GM12878 (cell line): Measurements from ENCODE around the gene CSRP1. TPM values are rescaled to one million over a fixed set of nuclear protein-coding genes. Genes with fewer than 3 reads are reported as not detected.

ENCODE experiments used
- ATAC-seq: fragments of 200-7000 bp; cut with Tn5 transposase; 3 replicates; pipeline ENCODE4 v1.9.1; 2020; ENCODE audit warnings: mild to moderate bottlenecking, moderate library complexity
- BruUV-seq: library from RNA; stranded (reverse); fragments of 400-500 nt; replicated peaks from 2 replicates; lab custom pipeline; 2021; lab: Mats Ljungman, UMichigan
- CTCF ChIA-PET: fragments of 300-600 bp; sonication (Branson Sonifier 250); formaldehyde crosslinking; extraction: SDS; loops from one replicate; lab custom pipeline; 2021; ENCODE audit warnings: inconsistent platforms; lab: Yijun Ruan, JAX
- POLR2A ChIA-PET: fragments of 350-600 bp; formaldehyde crosslinking; extraction: SDS; loops from one replicate; lab custom pipeline; 2021; ENCODE audit warnings: inconsistent platforms; lab: Charles Lee
- RAD21 ChIA-PET: fragments of 300-600 bp; sonication (Branson Sonifier 250); formaldehyde crosslinking; loops from one replicate; lab custom pipeline; 2023; ENCODE audit warnings: antibody characterized with exemption; ENCODE audit not compliant: unreplicated experiment; lab: Charles Lee
- SMC1A ChIA-PET: fragments of 300-600 bp; sonication (Branson Sonifier 250); formaldehyde crosslinking; loops from one replicate; lab custom pipeline; 2023; ENCODE audit not compliant: unreplicated experiment, uncharacterized antibody; lab: Charles Lee
- DNase-seq: peaks from one replicate; pipeline ENCODE4 v3.0.0-alpha.2; 2011; ENCODE audit warnings: low read depth, low spot score
- FAIRE-seq: peaks from 3 replicates; lab custom pipeline; 2011; peaks lifted over from hg19 to GRCh38; lab: Jason Lieb, UNC
- H2AFZ ChIP-seq: 2 replicates; pipeline ENCODE4 v1.6.0; 2011; ENCODE audit warnings: low read depth, low read length, control low read depth; ENCODE audit not compliant: control insufficient read depth
- H3K27ac ChIP-seq: 2 replicates; pipeline ENCODE4 v1.5.1; 2011; ENCODE audit warnings: control low read depth; ENCODE audit not compliant: control insufficient read depth, insufficient read depth
- H3K27me3 ChIP-seq, 2 experiments: replicated peaks in 1 of 2; 2 replicates each; pipeline versions ENCODE4 v1.6.0 to v1.6.1; 2011; ENCODE audit warnings: low read length in 1 of 2; ENCODE audit not compliant: control insufficient read depth in 2 of 2, insufficient read depth in 2 of 2
- H3K36me3 ChIP-seq, 2 experiments: 2 replicates each; pipeline ENCODE4 v1.5.1; 2011; ENCODE audit warnings: low read length in 1 of 2; ENCODE audit not compliant: control insufficient read depth in 2 of 2, insufficient read depth in 2 of 2
- H3K4me1 ChIP-seq: 2 replicates; pipeline ENCODE4 v1.6.1; 2011; ENCODE audit warnings: mild to moderate bottlenecking, low read length, moderate library complexity, mixed read lengths; ENCODE audit not compliant: control insufficient read depth, insufficient read depth
- H3K4me2 ChIP-seq: 2 replicates; pipeline ENCODE4 v1.6.0; 2011; ENCODE audit warnings: control low read depth; ENCODE audit not compliant: control insufficient read depth, insufficient read depth
- H3K4me3 ChIP-seq: fragments of 200-600 bp; sonication (generic); 2 replicates; pipeline ENCODE4 v1.5.1; 2016
- H3K79me2 ChIP-seq: 2 replicates; pipeline ENCODE4 v1.6.0; 2011; ENCODE audit warnings: low read length; ENCODE audit not compliant: control insufficient read depth, insufficient read depth
- H3K9ac ChIP-seq: 2 replicates; pipeline ENCODE4 v1.8.0; 2011; ENCODE audit warnings: low read length, control low read depth, mixed read lengths; ENCODE audit not compliant: control insufficient read depth, insufficient read depth
- H3K9me3 ChIP-seq: replicated peaks from 3 replicates; pipeline ENCODE4 v1.5.1; 2011; ENCODE audit warnings: mild to moderate bottlenecking, low read length; ENCODE audit not compliant: control insufficient read depth, insufficient read depth
- H4K20me1 ChIP-seq: 2 replicates; pipeline ENCODE4 v1.6.0; 2011; ENCODE audit not compliant: control insufficient read depth, insufficient read depth
- PML ChIP-seq: IDR thresholded peaks from 2 replicates; pipeline ENCODE4 v1.6.1; 2012; ENCODE audit warnings: low read length, inconsistent platforms
- SUPT20H ChIP-seq: IDR thresholded peaks from 2 replicates; pipeline ENCODE4 v1.6.1; 2011; ENCODE audit warnings: low read depth, mild to moderate bottlenecking, low read length, moderate library complexity, borderline replicate concordance; ENCODE audit not compliant: control insufficient read depth
- ZBTB33 ChIP-seq: fragments of 450-650 bp; IDR thresholded peaks from 2 replicates; pipeline ENCODE4 v1.6.1; 2017; ENCODE audit warnings: mild to moderate bottlenecking
- ZNF274 ChIP-seq: IDR thresholded peaks from one replicate; pipeline ENCODE4 v1.8.0; 2011; ENCODE audit not compliant: insufficient read length, insufficient read depth
- ZNF592 ChIP-seq: fragments of 450-650 bp; IDR thresholded peaks from 2 replicates; pipeline ENCODE4 v1.6.1; 2017; ENCODE audit warnings: mild to moderate bottlenecking, moderate library complexity
- ZSCAN29 ChIP-seq: fragments of 450-650 bp; IDR thresholded peaks from 2 replicates; pipeline ENCODE4 v1.6.1; 2017; ENCODE audit warnings: mild to moderate bottlenecking, moderate library complexity
- ZZZ3 ChIP-seq: IDR thresholded peaks from 2 replicates; pipeline ENCODE4 v1.6.1; 2011; ENCODE audit warnings: low read depth; ENCODE audit not compliant: control insufficient read depth, insufficient read length
- WGBS: methylation state at CpG from one replicate; pipeline ENCODE4 v1.1.6; 2016; ENCODE audit warnings: low lambda C conversion rate; ENCODE audit not compliant: insufficient replicate concordance, insufficient coverage; ENCODE audit errors: missing lambda C conversion rate; 5-methylcytosine and 5-hydroxymethylcytosine counted together
- in situ Hi-C: fragments of 300-500 bp; cut with MboI; formaldehyde crosslinking; loops from 9 replicates; pipeline ENCODE4 v1.14.3; 2018; ENCODE audit warnings: mixed read lengths
- intact Hi-C: fragments of 100-400 bp; cut with micrococcal nuclease; formaldehyde crosslinking; loops from one replicate; pipeline ENCODE4 v1.14.2; 2022; ENCODE audit not compliant: unreplicated experiment
- polyA plus RNA-seq, 11 experiments: library from polyadenylated mRNA; depleted of rRNA in 4 of 11; unstranded in 6 of 11; stranded (reverse) in 5 of 11; fragments of >200 nt; fragmentation: Nextera tagmentation in 4 of 11; fragmentation: Illumina TruSeq in 1 of 11; extraction: Ambion mirVana in 4 of 11; extraction: Trizol in 1 of 11; gene quantifications; 1 replicate in 1 of 11; 2 replicates in 10 of 11; pipeline versions ENCODE4 v1.2.1 to v1.2.3, GENCODE V29; 2011 to 2016; ENCODE audit warnings: inconsistent platforms in 2 of 11, missing spikeins in 2 of 11, low read depth in 1 of 11
- total RNA-seq, 4 experiments: library from RNA; depleted of rRNA in 3 of 4; stranded (reverse); fragments of >200 nt in 3 of 4; fragmentation: Illumina TruSeq in 1 of 4; extraction: Trizol in 1 of 4; gene quantifications; 2 replicates each; pipeline versions ENCODE4 v1.2.1 to v1.2.3, GENCODE V29; 2013 to 2021

CSRP1 gene
- total and polyA plus RNA-seq, 10 of the 15 experiments (the other 5 are each of a cell fraction or from before 2014, with no cell fraction given): 23.4 to 99.2 (median 80.7) TPM

GRCh38 chr1:201485184-201485774 lies 21.6 kb downstream of the CSRP1 start (continued):
- TF ChIP-seq ZNF592 (no peak), PML (no peak)

GRCh38 chr1:201483373-201483949 lies 23.5 kb downstream of the CSRP1 start:
- Histone ChIP-seq H3K9me3 (no peaks in the 10 kb centered on the region), H2AFZ (no peak overlapping the region), H3K9ac (0 out of 2 replicates have a peak overlapping the region, but pooled peaks have one; percentile 41), H3K27me3 (no peaks in the 10 kb centered on the region), H3K4me1 (peaks cover 31% of the 10 kb centered on the region), H3K4me3 (no peak overlapping the region), H4K20me1 (no peaks in the 10 kb centered on the region), H3K4me2 (no peak overlapping the region), H3K27ac (peak overlapping the region; percentile 78), H3K79me2 (no peaks in the 10 kb centered on the region), H3K36me3 (peaks cover 0 to 14% of the 10 kb centered on the region in 2 experiments; a peak in 3 of 4 replicates)
- in situ Hi-C loops (no loop called here), intact Hi-C loops (no loop called here)
- no peak for ATAC-seq
- ChIA-PET POLR2A (interaction anchor here (0.6 to 5.2 kb wide), 5 partner anchors 16 to 28 kb away, joined by 3 to 68 read pairs (median 17); partner anchors contain the start of genes CSRP1 and PHLDA3), RAD21 (interaction anchor here (0.9 to 14.2 kb wide), 16 partner anchors 15 to 309 kb away, joined by 3 to 505 read pairs (median 11); partner anchors contain the start of genes CSRP1 and PHLDA3), CTCF (interaction anchor here (0.6 to 17.1 kb wide), 20 partner anchors 12 to 233 kb away, joined by 3 to 814 read pairs (median 20); partner anchors contain the start of genes CSRP1 and PHLDA3), SMC1A (interaction anchor here (1.0 to 17.2 kb wide), 10 partner anchors 7 to 226 kb away, joined by 3 to 514 read pairs (median 8); partner anchors contain the start of genes CSRP1 and PHLDA3)
- 76% methylated on average over 4 of the region's 4 CpGs for WGBS
- no TSS peak for BruUV-seq
- no peak for FAIRE-seq
- TF ChIP-seq ZSCAN29 (no peak), ZBTB33 (no peak), ZNF274 (no peak), ZZZ3 (no peak), SUPT20H (no peak)
- DNase-seq: no peak
